OCI-LY3 (cell line): ENCODE data around the gene ST6GAL1.
A peak's percentile ranks its signal among the peaks of the same experiment; 100 is the strongest.

Experiments used
- H2AFZ ChIP-seq: fragments of 200-600, 300-600 bp; shearing (Covaris generic); 2 replicates; pipeline ENCODE4 v1.6.0; 2014; ENCODE audit warnings: antibody characterized with exemption, low read depth, low read length
- H3K27ac ChIP-seq: fragments of 200-600, 300-600 bp; sonication (generic); 2 replicates; pipeline ENCODE4 v1.5.1; 2014; ENCODE audit warnings: mild to moderate bottlenecking, low read length, moderate library complexity, mixed read lengths
- H3K27me3 ChIP-seq: fragments of 200-600, 300-600 bp; sonication (generic); 2 replicates; pipeline ENCODE4 v1.6.1; 2014; ENCODE audit warnings: low read depth, low read length, mixed read lengths
- H3K36me3 ChIP-seq: fragments of 200-600, 300-600 bp; sonication (generic); replicated peaks from 2 replicates; pipeline ENCODE3; 2014; ENCODE audit warnings: low read depth, low read length, mixed read lengths
- H3K4me1 ChIP-seq: fragments of 300-600, 200-600 bp; sonication (generic); 2 replicates; pipeline ENCODE4 v1.6.1; 2014; ENCODE audit warnings: low read length, mixed read lengths
- H3K4me2 ChIP-seq: fragments of 200-600, 300-600 bp; sonication (generic); 2 replicates; pipeline ENCODE4 v1.6.1; 2014; ENCODE audit warnings: low read length, mixed read lengths
- H3K4me3 ChIP-seq: fragments of 300-600, 200-600 bp; sonication (generic); 2 replicates; pipeline ENCODE4 v1.5.1; 2014; ENCODE audit warnings: antibody characterized with exemption, mild to moderate bottlenecking, low read length, moderate library complexity
- H3K79me2 ChIP-seq: fragments of 300-600, 200-600 bp; shearing (Covaris generic); 2 replicates; pipeline ENCODE4 v1.6.1; 2014; ENCODE audit warnings: mild to moderate bottlenecking, low read length, mixed read lengths
- H3K9ac ChIP-seq: fragments of 300-600, 200-600 bp; shearing (Covaris generic); 2 replicates; pipeline ENCODE4 v1.6.0; 2014; ENCODE audit warnings: mild to moderate bottlenecking, low read length, moderate library complexity
- H3K9me3 ChIP-seq: fragments of 200-600, 300-600 bp; shearing (Covaris generic); 2 replicates; pipeline ENCODE4 v1.6.1; 2014; ENCODE audit warnings: low read length, mixed read lengths; ENCODE audit not compliant: insufficient read depth
- H4K20me1 ChIP-seq: fragments of 200-600, 300-600 bp; sonication (generic); 2 replicates; pipeline ENCODE4 v1.6.1; 2016; ENCODE audit warnings: low read length, mixed read lengths; ENCODE audit not compliant: insufficient read depth
- EZH2phosphoT487 ChIP-seq: fragments of 200-600 bp; shearing (Covaris generic); IDR thresholded peaks from 2 replicates; pipeline ENCODE4 v1.6.1; 2018; ENCODE audit warnings: antibody characterized with exemption, mixed run types, low read depth
- TF ChIP-seq, protein P1 (sequence below): fragments of 200-600, 300-600 bp; sonication (generic); IDR thresholded peaks from 2 replicates; pipeline ENCODE4 v1.5.1; 2014; ENCODE audit warnings: antibody characterized with exemption, low read length, low read depth

ST6GAL1 gene

DNA sequence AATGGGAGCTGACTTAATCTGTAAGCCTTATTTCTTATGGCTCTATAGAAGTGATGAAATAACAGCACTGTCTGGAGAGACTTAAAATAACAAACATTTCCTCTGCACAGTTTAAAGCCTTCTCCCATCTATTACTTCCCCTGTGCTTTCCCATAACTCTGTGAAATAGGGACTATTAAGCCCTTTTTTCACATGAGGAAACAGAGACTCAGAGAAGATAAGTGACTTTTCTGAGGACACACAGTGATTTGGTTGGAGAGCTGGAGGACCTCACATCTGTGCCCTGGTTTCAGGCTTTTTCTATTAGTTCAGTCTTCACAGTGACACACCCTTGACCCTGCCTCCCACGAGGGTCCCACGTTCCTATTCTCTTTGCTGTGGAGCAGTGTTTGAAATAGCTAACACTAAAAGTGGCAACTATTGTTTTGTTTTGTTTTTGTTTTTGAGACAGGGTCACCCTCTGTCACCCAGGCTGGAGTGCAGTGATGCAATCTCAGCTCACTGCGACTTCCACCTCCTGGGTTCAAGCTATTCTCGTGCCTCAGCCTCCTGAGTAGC is 82.9 kb downstream of the ST6GAL1 start:
- peaks cover 2% of the 10 kb centered on the region; the same call in 1 of the 2 replicates for H3K9me3 ChIP-seq
- H3K9ac ChIP-seq: peak overlapping the region; percentile 83
- no peaks in the 10 kb centered on the region for H4K20me1 ChIP-seq
- peaks cover 77% of the 10 kb centered on the region for H3K4me1 ChIP-seq
- H2AFZ ChIP-seq: no peak overlapping the region
- no peaks in the 10 kb centered on the region for H3K27me3 ChIP-seq
- H3K4me2 ChIP-seq: peak overlapping the region; percentile 64
- TF ChIP-seq, protein P1, sequence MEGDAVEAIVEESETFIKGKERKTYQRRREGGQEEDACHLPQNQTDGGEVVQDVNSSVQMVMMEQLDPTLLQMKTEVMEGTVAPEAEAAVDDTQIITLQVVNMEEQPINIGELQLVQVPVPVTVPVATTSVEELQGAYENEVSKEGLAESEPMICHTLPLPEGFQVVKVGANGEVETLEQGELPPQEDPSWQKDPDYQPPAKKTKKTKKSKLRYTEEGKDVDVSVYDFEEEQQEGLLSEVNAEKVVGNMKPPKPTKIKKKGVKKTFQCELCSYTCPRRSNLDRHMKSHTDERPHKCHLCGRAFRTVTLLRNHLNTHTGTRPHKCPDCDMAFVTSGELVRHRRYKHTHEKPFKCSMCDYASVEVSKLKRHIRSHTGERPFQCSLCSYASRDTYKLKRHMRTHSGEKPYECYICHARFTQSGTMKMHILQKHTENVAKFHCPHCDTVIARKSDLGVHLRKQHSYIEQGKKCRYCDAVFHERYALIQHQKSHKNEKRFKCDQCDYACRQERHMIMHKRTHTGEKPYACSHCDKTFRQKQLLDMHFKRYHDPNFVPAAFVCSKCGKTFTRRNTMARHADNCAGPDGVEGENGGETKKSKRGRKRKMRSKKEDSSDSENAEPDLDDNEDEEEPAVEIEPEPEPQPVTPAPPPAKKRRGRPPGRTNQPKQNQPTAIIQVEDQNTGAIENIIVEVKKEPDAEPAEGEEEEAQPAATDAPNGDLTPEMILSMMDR: no peak
- TF ChIP-seq EZH2phosphoT487: no peak
- peak overlapping the region; percentile 90 for H3K27ac ChIP-seq
- H3K79me2 ChIP-seq: peaks cover 43% of the 10 kb centered on the region
- H3K4me3 ChIP-seq: 0 out of 2 replicates have a peak overlapping the region, but pooled peaks have one; percentile 26
- peaks cover 26% of the 10 kb centered on the region for H3K36me3 ChIP-seq

- no peak for TF ChIP-seq EZH2phosphoT487
- TF ChIP-seq, protein P1: no peak
- Histone ChIP-seq H3K36me3 (peaks cover 25% of the 10 kb centered on the region), H2AFZ (no peak overlapping the region), H3K4me1 (peaks cover 85% of the 10 kb centered on the region), H3K27ac (peak overlapping the region; percentile 95), H3K4me3 (no peak overlapping the region), H3K79me2 (peaks cover 54% of the 10 kb centered on the region), H3K27me3 (no peaks in the 10 kb centered on the region), H3K9ac (0 out of 2 replicates have a peak overlapping the region, but pooled peaks have one; percentile 15), H3K4me2 (no peak overlapping the region), H3K9me3 (no peaks in the 10 kb centered on the region), H4K20me1 (no peaks in the 10 kb centered on the region)
These were observed 84.1 kb downstream of the ST6GAL1 start for GRCh38 chr3:187014417-187014864.

- Histone ChIP-seq H3K4me1 (peaks cover 92% of the 10 kb centered on the region), H3K9ac (peak overlapping the region; percentile 70)
These were observed 85.7 kb downstream of the ST6GAL1 start for GRCh38 chr3:187015903-187016638.

More at GRCh38 chr3:187015903-187016638, 85.7 kb downstream of the ST6GAL1 start:
- Histone ChIP-seq H4K20me1 (no peaks in the 10 kb centered on the region), H3K27me3 (no peaks in the 10 kb centered on the region), H3K27ac (peak overlapping the region; percentile 95), H3K36me3 (peaks cover 28% of the 10 kb centered on the region), H3K4me2 (peak overlapping the region; percentile 70), H3K4me3 (peak overlapping the region; percentile 43), H3K9me3 (no peaks in the 10 kb centered on the region), H2AFZ (no peak overlapping the region), H3K79me2 (peaks cover 68% of the 10 kb centered on the region)
- no peak for TF ChIP-seq EZH2phosphoT487
- TF ChIP-seq, protein P1: no peak
